GM18517 (cell line): ENCODE measurements around the gene MAP4K5.

Source experiments
- ATAC-seq: cut with Tn5 transposase; IDR thresholded peaks from one replicate; pipeline ENCODE4 v1.9.1; 2021; ENCODE audit warnings: mild to moderate bottlenecking, moderate library complexity; ENCODE audit not compliant: unreplicated experiment

Gene MAP4K5

DNA sequence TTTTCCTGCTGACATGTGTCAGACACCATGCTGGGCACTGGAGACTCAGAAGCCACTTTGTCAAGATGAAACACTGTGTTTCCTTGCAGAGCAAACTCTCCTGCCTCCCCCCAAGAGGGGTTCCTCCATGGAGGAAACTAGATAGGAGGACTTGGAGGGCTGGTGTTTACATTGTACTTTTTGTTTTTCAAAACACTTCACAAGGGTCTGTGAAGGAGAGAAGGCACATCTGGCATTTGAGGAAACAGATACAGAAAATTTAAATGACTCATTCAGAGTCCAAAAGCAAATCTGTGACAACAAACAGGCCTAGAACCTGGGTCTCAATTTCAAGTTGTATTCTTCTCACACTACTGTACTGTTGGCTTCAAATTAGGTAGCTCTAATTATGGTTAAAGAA, 128.9 kb downstream of the MAP4K5 start:
- no peak for ATAC-seq

DNA sequence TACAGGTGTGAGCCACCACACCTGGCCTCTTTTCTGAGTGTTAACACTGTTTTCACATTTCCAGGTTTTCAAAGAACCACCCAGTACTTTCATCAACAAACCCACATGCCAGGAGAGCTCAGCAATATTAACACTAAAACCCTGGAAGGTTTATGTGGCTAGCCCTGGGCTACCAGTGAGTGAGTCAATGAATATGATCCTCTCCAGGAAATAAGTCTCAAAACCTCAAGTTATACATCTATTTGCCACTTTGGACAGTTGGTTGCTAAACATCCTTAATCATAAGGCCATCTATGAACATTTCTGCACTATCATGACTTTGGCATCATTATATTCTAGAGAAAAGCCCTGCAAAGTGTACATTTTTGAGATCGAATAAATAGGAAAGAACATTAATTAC, 129.4 kb downstream of the MAP4K5 start:
- ATAC-seq: no peak

GRCh38 chr14:50400461-50400860, 131.9 kb downstream of the MAP4K5 start:
- ATAC-seq: no peak

- no peak for ATAC-seq
These were observed 132.9 kb downstream of the MAP4K5 start for GRCh38 chr14:50399251-50400032.

- no peak for ATAC-seq
These were observed 134.2 kb downstream of the MAP4K5 start for GRCh38 chr14:50398189-50398580.

DNA sequence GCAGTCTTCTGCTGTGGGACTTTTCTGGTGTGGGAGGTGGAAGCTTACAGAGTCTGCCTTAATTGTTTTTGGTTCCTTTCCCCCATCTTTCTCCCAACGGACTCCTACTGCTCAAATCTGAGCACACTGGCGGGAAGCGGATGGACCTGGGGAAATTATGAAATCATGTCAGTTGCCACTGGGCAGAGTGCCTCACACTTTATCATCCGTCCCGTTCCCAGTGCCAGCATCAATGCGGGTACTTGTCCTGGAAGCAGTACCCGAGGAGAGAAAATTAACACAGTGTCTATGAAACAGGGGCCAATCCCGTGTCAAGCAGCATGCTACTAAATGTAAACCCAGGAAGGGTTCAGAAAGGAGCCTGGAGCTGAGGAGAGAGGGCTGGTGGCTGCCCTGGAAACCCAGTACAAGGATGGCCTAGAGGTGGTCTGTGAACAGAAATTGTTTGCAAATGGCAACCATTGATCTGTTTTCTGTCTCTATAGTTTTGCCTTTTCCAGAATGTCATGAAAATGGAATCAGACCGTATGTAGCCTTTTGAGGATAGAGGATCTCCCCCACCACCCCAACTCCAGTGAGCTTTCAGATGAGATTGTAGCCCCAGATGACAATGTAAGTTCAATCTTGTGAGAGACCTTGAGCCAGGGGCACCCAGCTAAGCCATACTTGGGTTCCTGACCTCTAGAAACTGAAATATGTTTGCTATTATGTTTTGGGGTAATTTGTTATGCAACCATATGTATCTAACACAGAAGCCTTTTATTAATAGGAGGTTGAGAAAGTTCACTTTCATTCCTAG, 134.8 kb downstream of the MAP4K5 start:
- no peak for ATAC-seq

- ATAC-seq: peak; percentile 55
These were observed 135.6 kb downstream of the MAP4K5 start, which contains the start of gene CDKL1 for GRCh38 chr14:50396631-50397389. Gene CDKL1 (minus strand): TSS chr14:50396881. CDS start chr14:50395868, 1,013 bp downstream.

DNA sequence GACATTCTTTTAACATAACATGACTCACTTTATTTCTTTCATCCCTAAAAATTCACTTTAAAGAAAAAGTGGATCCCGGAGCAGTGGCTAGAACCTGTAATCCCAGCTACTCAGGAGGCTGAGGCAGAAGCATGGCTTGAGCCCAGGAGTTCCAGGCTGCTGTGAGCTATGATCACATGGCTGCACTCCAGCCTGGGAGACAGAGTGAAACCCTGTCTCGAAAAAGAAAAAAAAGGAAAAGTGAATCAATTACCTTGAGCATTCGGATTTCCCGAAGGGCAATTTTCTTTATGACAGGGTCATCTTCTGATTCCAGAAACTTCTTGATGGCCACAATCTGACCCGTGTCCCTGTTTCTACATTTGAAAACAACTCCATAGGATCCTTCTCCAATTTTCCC, 136.9 kb downstream of the MAP4K5 start:
- ATAC-seq: no peak

DNA sequence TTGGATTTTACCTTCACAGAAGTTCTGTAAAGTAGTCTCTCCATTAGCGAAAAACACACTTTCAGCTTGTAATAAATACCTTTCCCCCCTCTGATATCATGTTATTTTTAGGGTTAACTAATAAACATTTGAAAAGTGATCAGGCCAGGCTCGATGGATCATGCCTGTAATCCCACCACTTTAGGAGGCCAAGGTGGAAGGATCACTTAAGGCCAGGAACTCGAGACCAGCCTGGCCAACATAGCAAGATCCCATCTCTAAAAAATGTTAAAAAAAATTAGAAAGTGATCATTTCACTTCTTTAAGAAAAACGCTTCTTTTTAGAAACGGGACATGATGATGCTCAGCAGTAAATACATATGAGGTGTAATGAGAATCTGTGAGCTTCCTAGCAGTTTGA, 137.7 kb downstream of the MAP4K5 start:
- no peak for ATAC-seq

- no peak for ATAC-seq
These were observed 142.5 kb downstream of the MAP4K5 start for GRCh38 chr14:50389668-50390441.

DNA sequence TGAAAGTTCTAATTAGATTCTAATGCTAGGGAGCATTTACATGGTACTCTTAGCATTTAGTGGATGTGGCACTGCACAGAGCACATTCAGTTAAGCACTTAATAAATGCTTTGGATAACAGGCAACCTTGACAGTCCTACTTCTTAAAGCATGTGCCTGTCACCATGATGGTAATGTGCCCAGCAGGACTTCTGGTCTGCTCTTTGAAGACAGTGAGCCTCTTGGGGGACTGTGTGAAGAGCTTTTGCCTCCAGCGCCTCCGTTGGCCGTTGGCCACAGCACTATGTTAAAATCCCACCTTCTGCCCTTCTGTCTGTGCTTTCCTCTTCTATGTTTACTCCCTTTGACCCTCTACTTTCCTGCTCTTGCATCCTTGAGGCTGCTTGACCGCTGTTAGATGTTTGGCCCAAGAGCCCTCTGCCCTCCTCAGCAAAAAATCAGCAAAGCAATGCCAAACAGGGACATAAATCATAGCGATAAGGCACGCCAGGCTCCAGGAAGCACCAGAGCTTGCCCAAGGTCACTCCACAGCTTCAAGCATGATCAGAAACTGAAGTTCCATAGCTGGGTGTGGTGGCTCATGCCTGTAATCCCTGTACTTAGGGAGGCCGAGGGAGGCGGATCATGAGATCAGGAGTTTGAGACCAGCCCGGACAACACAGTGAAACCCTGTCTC, 144.0 kb downstream of the MAP4K5 start:
- no peak for ATAC-seq

DNA sequence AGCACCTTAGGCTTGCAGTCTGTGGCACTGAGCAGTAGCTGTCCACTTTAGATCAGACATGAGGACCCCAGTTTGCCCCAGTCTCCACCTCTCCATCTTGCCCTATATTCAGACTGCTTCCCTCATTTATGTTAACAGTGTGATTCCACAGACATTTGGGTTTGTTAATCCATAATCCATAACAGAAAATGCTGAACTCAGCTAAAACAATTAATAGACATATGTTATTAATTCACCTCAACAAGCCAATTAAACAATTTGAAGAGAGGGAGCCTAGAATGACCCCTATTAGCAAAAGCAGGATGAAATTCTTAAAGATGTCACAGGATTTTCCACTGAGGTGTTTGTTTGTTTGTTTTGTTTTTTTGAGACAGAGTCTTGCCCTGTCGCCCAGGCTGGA, 144.8 kb downstream of the MAP4K5 start:
- no peak for ATAC-seq

DNA sequence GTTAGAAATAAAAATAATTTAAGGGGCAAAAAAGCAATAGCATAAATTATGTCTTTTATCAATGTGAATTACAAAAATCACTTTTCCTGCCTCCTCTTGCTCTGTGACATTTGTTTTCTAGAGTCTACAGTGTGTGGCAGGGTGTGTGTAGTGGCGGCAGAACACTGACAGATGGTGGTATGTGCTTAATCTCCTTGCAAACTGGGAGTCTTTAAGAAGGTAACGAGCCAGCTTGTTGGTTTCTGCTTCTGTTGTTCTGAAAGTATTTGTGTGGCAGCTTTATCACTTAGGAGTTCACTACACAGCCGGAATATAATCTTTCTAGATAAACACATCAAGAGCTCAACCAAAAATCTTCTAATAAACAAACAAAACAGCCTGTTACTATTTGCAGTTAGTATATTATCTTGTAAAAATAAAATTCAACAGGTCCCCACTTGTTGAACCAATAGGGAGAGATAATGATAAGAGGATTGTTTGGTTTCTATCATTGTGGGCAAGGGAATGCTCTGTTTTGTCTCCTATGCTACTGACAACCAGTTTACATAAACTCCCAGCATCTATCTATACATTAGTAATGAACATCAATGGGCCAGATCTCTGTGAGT, 148.6 kb downstream of the MAP4K5 start:
- no peak for ATAC-seq

GRCh38 chr14:50381823-50382287, 150.5 kb downstream of the MAP4K5 start:
- no peak for ATAC-seq

DNA sequence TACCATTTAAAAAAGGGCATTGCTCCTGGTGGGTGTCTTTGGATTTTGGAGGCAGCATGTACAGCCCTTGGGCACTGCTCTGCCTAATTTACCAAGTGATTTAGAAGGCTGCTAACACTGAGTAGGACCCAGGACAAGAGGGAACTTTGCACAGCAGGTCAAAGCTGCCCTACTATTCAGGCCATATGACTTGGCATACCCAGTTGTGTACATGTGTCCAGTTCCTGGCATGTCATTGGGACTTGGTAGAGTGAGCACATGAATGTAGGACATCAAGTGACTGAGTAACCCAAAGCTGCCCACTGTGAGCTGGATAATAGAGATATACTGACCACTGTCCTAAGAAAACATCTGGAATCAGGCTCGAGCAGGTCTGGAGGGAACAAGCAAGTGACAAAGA, 151.4 kb downstream of the MAP4K5 start:
- ATAC-seq: no peak

- ATAC-seq: no peak
These were observed 151.9 kb downstream of the MAP4K5 start for GRCh38 chr14:50380455-50380854.

GRCh38 chr14:50379563-50379962, 152.8 kb downstream of the MAP4K5 start:
- ATAC-seq: no peak

- no peak for ATAC-seq
These were observed 154.8 kb downstream of the MAP4K5 start for GRCh38 chr14:50377550-50378085.

- no peak for ATAC-seq
These were observed 156.6 kb downstream of the MAP4K5 start for GRCh38 chr14:50375760-50376159.
